Measurements from ENCODE around the gene METTL2B.
"Not testable (repeated sequence)": the region's sequence is repeated elsewhere in the genome, so short reads cannot be mapped to it uniquely, and the experiment has no call there.

METTL2B gene

DNA sequence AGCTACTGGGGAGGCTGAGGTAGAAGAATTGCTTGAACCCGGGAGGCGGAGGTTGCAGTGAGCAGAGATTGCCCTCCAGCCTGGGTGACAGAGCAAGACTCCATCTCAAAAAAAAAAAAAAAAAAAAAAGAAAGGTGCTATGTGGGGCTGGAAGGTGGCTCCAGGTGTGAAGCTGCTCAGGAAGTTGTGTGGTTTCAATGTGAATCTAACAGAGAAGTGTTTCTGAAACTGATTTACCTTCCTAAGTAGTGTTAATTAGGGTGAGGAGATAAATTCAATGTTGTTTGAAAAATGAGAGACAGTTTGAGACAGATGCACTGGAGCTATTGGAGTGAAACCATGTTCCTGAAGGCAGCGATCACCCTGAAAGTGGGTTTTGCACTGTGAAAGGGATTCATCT, 30.3 kb downstream of the METTL2B start:
- WGBS (ENCODE audit: extremely low coverage, insufficient coverage, insufficient read length): no CpG with 5 or more reads among the region's 3 CpGs
- H2AK5ac ChIP-seq (ENCODE audit: low read length); H3K79me2 ChIP-seq (ENCODE audit: control insufficient read depth, insufficient read depth, low read length, poor library complexity); H3K4me1 ChIP-seq (ENCODE audit: control insufficient read depth in 1 of 2, insufficient read depth in 2 of 2, low read length in 2 of 2); H3K9ac ChIP-seq (ENCODE audit: low read length); H3K4ac ChIP-seq (ENCODE audit: low read depth, low read length); H3K27me3 ChIP-seq (ENCODE audit: insufficient read depth, low read length); H2BK120ac ChIP-seq (ENCODE audit: insufficient read depth, low read length, poor library complexity); H2BK12ac ChIP-seq (ENCODE audit: low read length); H3K14ac ChIP-seq (ENCODE audit: low read length); DNase-seq; H3K27ac ChIP-seq (ENCODE audit: low read depth, low read length); H3K23ac ChIP-seq (ENCODE audit: low read length); H4K91ac ChIP-seq (ENCODE audit: low read depth, low read length); H3K9me3 ChIP-seq (ENCODE audit: insufficient read depth, low read depth, low read length); H2AFZ ChIP-seq (ENCODE audit: insufficient read depth, low read length, poor library complexity); H3K4me3 ChIP-seq (ENCODE audit: low read depth, low read length); H4K8ac ChIP-seq (ENCODE audit: low read depth, low read length); H3K18ac ChIP-seq (ENCODE audit: low read length); H4K12ac ChIP-seq (ENCODE audit: low read depth, low read length); H2BK5ac ChIP-seq (ENCODE audit: low read depth, low read length, poor library complexity); H3K4me2 ChIP-seq (ENCODE audit: low read length); H3K79me1 ChIP-seq (ENCODE audit: low read length); H3K36me3 ChIP-seq (ENCODE audit: control insufficient read depth in 1 of 2, insufficient read depth in 2 of 2, low read length in 2 of 2): not testable (repeated sequence)

DNA sequence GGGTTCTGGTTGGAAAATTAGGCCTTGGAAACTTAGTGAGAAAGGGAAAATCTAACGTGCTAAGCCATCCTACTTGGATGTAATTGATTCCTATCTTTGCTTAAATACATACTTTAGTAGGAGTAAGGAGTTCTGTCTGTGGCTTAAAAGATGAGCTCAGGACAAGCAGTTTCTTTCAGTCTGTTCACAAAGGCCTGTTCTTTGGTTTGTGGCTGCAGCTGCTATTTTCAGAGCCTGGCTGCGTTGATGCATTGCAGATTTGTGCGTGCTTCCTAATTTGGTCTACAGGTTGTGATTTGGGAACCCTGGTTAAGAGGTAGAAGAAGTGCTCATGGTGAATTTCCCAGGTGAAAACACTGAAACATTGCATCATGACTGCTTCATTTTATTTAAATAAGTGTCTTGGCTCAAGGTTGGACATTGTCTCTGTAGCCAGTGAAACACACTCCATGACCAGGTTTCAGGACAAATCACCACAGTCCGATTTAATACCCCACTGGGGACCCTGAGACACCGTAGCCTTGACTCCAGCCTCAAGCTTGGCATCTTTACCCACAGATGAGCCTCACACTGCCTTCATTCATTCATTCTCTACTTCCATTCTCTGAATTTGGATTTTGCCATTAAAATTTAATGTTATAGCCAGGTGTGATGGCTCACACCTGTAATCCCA, 30.9 kb downstream of the METTL2B start:
- not testable (repeated sequence) for H3K4me1 ChIP-seq (ENCODE audit: control insufficient read depth in 1 of 2, insufficient read depth in 2 of 2, low read length in 2 of 2)

GRCh38 chr7:128511692-128512091, 35.1 kb downstream of the METTL2B start:
- not testable (repeated sequence) for H3K9me3 ChIP-seq (ENCODE audit: insufficient read depth, low read depth, low read length); H3K14ac ChIP-seq (ENCODE audit: low read length); H3K27me3 ChIP-seq (ENCODE audit: insufficient read depth, low read length); H3K79me2 ChIP-seq (ENCODE audit: control insufficient read depth, insufficient read depth, low read length, poor library complexity); H3K4me3 ChIP-seq (ENCODE audit: low read depth, low read length); H3K18ac ChIP-seq (ENCODE audit: low read length); H2BK120ac ChIP-seq (ENCODE audit: insufficient read depth, low read length, poor library complexity); DNase-seq; H3K79me1 ChIP-seq (ENCODE audit: low read length); H2AFZ ChIP-seq (ENCODE audit: insufficient read depth, low read length, poor library complexity); H4K12ac ChIP-seq (ENCODE audit: low read depth, low read length); H3K4ac ChIP-seq (ENCODE audit: low read depth, low read length); H2BK5ac ChIP-seq (ENCODE audit: low read depth, low read length, poor library complexity); H3K9ac ChIP-seq (ENCODE audit: low read length); H4K8ac ChIP-seq (ENCODE audit: low read depth, low read length); H3K4me2 ChIP-seq (ENCODE audit: low read length); H3K36me3 ChIP-seq (ENCODE audit: control insufficient read depth in 1 of 2, insufficient read depth in 2 of 2, low read length in 2 of 2); H4K91ac ChIP-seq (ENCODE audit: low read depth, low read length); H3K23ac ChIP-seq (ENCODE audit: low read length); H2BK12ac ChIP-seq (ENCODE audit: low read length); H3K27ac ChIP-seq (ENCODE audit: low read depth, low read length); H3K4me1 ChIP-seq (ENCODE audit: control insufficient read depth in 1 of 2, insufficient read depth in 2 of 2, low read length in 2 of 2); H2AK5ac ChIP-seq (ENCODE audit: low read length)
- no CpG with 5 or more reads among the region's 11 CpGs for WGBS (ENCODE audit: extremely low coverage, insufficient coverage, insufficient read length)

More for the DNA sequence above, 30.9 kb downstream of the METTL2B start:
- not testable (repeated sequence) for H4K8ac ChIP-seq (ENCODE audit: low read depth, low read length); H2BK5ac ChIP-seq (ENCODE audit: low read depth, low read length, poor library complexity); H4K12ac ChIP-seq (ENCODE audit: low read depth, low read length); H3K79me2 ChIP-seq (ENCODE audit: control insufficient read depth, insufficient read depth, low read length, poor library complexity); H2AK5ac ChIP-seq (ENCODE audit: low read length); H3K14ac ChIP-seq (ENCODE audit: low read length); H3K4me2 ChIP-seq (ENCODE audit: low read length); H3K23ac ChIP-seq (ENCODE audit: low read length); H3K27ac ChIP-seq (ENCODE audit: low read depth, low read length); H2AFZ ChIP-seq (ENCODE audit: insufficient read depth, low read length, poor library complexity); H3K4ac ChIP-seq (ENCODE audit: low read depth, low read length); DNase-seq; H3K18ac ChIP-seq (ENCODE audit: low read length); H2BK120ac ChIP-seq (ENCODE audit: insufficient read depth, low read length, poor library complexity); H2BK12ac ChIP-seq (ENCODE audit: low read length); H3K9ac ChIP-seq (ENCODE audit: low read length); H3K36me3 ChIP-seq (ENCODE audit: control insufficient read depth in 1 of 2, insufficient read depth in 2 of 2, low read length in 2 of 2); H3K79me1 ChIP-seq (ENCODE audit: low read length); H4K91ac ChIP-seq (ENCODE audit: low read depth, low read length); H3K4me3 ChIP-seq (ENCODE audit: low read depth, low read length); H3K27me3 ChIP-seq (ENCODE audit: insufficient read depth, low read length); H3K9me3 ChIP-seq (ENCODE audit: insufficient read depth, low read depth, low read length)
- no CpG with 5 or more reads among the region's 5 CpGs for WGBS (ENCODE audit: extremely low coverage, insufficient coverage, insufficient read length)

GRCh38 chr7:128515232-128515631, 38.7 kb downstream of the METTL2B start:
- not testable (repeated sequence) for H3K4me3 ChIP-seq (ENCODE audit: low read depth, low read length); H3K18ac ChIP-seq (ENCODE audit: low read length); H3K9ac ChIP-seq (ENCODE audit: low read length); H3K14ac ChIP-seq (ENCODE audit: low read length); H3K4ac ChIP-seq (ENCODE audit: low read depth, low read length); H4K12ac ChIP-seq (ENCODE audit: low read depth, low read length); H3K79me2 ChIP-seq (ENCODE audit: control insufficient read depth, insufficient read depth, low read length, poor library complexity); H2AFZ ChIP-seq (ENCODE audit: insufficient read depth, low read length, poor library complexity); H3K36me3 ChIP-seq (ENCODE audit: control insufficient read depth in 1 of 2, insufficient read depth in 2 of 2, low read length in 2 of 2); H3K4me2 ChIP-seq (ENCODE audit: low read length); DNase-seq; H4K91ac ChIP-seq (ENCODE audit: low read depth, low read length); H4K8ac ChIP-seq (ENCODE audit: low read depth, low read length); H3K79me1 ChIP-seq (ENCODE audit: low read length); H3K9me3 ChIP-seq (ENCODE audit: insufficient read depth, low read depth, low read length); H3K27me3 ChIP-seq (ENCODE audit: insufficient read depth, low read length); H3K27ac ChIP-seq (ENCODE audit: low read depth, low read length); H3K23ac ChIP-seq (ENCODE audit: low read length); H3K4me1 ChIP-seq (ENCODE audit: control insufficient read depth in 1 of 2, insufficient read depth in 2 of 2, low read length in 2 of 2); H2BK5ac ChIP-seq (ENCODE audit: low read depth, low read length, poor library complexity); H2BK120ac ChIP-seq (ENCODE audit: insufficient read depth, low read length, poor library complexity); H2AK5ac ChIP-seq (ENCODE audit: low read length); H2BK12ac ChIP-seq (ENCODE audit: low read length)
- WGBS (ENCODE audit: extremely low coverage, insufficient coverage, insufficient read length): no CpG with 5 or more reads among the region's 6 CpGs

Measured in trophoblast cell (in vitro differentiated cells and primary cell).